Common myeloid progenitor, CD34-positive (primary cell): ENCODE results near the gene ZNF385A.
A peak's percentile ranks its signal among the peaks of the same experiment; 100 is the strongest.

Experiments
- CTCF ChIA-PET: fragments of 350-600 bp; sonication (Branson Sonifier 250); formaldehyde crosslinking; loops from one replicate; lab custom pipeline; 2021; ENCODE audit warnings: antibody characterized with exemption; lab: Charles Lee
- POLR2A ChIA-PET: fragments of 350-600 bp; sonication (Branson Sonifier 250); formaldehyde crosslinking; loops from one replicate; lab custom pipeline; 2021; ENCODE audit warnings: antibody characterized with exemption; lab: Charles Lee
- DNase-seq, 3 donors: peaks; one replicate each; pipeline versions ENCODE4 v3.0.0 to v3.0.0-alpha.2; 2013
- H3K27ac ChIP-seq, 2 experiments: 1 replicate in 1 of 2; 2 replicates in 1 of 2; pipeline ENCODE4 v1.7.0; 2013; ENCODE audit warnings: inconsistent platforms in 2 of 2, low read length in 2 of 2, mild to moderate bottlenecking in 2 of 2, low read depth in 1 of 2, moderate library complexity in 1 of 2; ENCODE audit not compliant: severe bottlenecking in 2 of 2, insufficient read depth in 1 of 2, poor library complexity in 1 of 2
- H3K27me3 ChIP-seq, 5 experiments: replicated peaks in 2 of 5; 1 replicate in 3 of 5; 2 replicates in 2 of 5; pipeline versions ENCODE4 v1.6.1 to v1.7.0; 2013; ENCODE audit warnings: low read length in 4 of 5, mild to moderate bottlenecking in 2 of 5, moderate library complexity in 2 of 5, inconsistent platforms in 1 of 5; ENCODE audit not compliant: insufficient read depth in 5 of 5, control insufficient read depth in 4 of 5
- H3K36me3 ChIP-seq, 4 experiments: 1 replicate in 2 of 4; 2 replicates in 2 of 4; pipeline versions ENCODE4 v1.6.1 to v1.7.0; 2013; ENCODE audit warnings: low read length in 3 of 4, control low read depth in 1 of 4, mild to moderate bottlenecking in 1 of 4; ENCODE audit not compliant: control insufficient read depth in 4 of 4, insufficient read depth in 4 of 4
- H3K4me1 ChIP-seq, 4 experiments: 1 replicate in 3 of 4; 2 replicates in 1 of 4; pipeline versions ENCODE4 v1.6.1 to v1.7.1; 2013; ENCODE audit warnings: low read length in 3 of 4, mild to moderate bottlenecking in 3 of 4, control low read depth in 1 of 4, inconsistent platforms in 1 of 4, moderate library complexity in 1 of 4; ENCODE audit not compliant: control insufficient read depth in 4 of 4, insufficient read depth in 4 of 4; ENCODE audit errors: control extremely low read depth in 1 of 4
- H3K4me3 ChIP-seq, 7 experiments: 1 replicate in 4 of 7; 2 replicates in 3 of 7; pipeline versions ENCODE4 v1.5.1 to v1.7.0; 2013; ENCODE audit warnings: mild to moderate bottlenecking in 7 of 7, low read length in 6 of 7, moderate library complexity in 6 of 7, inconsistent platforms in 2 of 7, low read depth in 2 of 7, control low read depth in 1 of 7; ENCODE audit not compliant: insufficient read depth in 4 of 7, control insufficient read depth in 1 of 7; ENCODE audit errors: extremely low read depth in 1 of 7
- H3K9me3 ChIP-seq, 5 experiments: 1 replicate in 4 of 5; 2 replicates in 1 of 5; pipeline versions ENCODE4 v1.6.1 to v1.7.1; 2013; ENCODE audit warnings: low read length in 4 of 5, mild to moderate bottlenecking in 2 of 5, inconsistent platforms in 1 of 5, low read depth in 1 of 5, moderate library complexity in 1 of 5; ENCODE audit not compliant: control insufficient read depth in 4 of 5, insufficient read depth in 2 of 5; ENCODE audit errors: control extremely low read depth in 1 of 5
- WGBS: methylation state at CpG from one replicate; pipeline ENCODE4 v1.1.5; 2013; ENCODE audit not compliant: insufficient coverage; 5-methylcytosine and 5-hydroxymethylcytosine counted together

The ZNF385A gene

DNA sequence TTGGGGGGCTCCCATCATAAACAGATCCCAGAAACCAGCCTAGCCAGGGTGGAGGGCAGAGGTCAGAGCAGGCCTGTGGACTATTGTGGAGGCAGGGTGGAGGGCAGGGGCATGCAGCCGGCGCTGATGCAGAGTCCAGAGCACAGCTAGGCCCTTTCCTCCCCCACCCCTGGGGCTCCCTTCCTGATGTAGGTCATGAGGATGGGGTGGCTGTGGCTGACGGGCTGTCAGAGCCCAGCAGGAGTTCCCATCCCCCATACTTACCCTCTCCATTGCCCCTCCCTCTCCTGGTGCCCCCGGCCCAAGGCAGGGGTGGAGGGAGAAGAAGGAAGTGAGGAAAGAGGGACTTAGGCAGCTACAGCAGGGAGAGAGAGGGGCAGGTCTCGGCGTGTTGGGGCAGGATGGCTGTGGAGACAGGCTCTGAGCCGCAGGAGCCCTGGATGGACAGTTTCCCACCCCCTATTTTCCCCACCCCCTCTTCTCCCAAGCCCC, 5.7 kb upstream of the ZNF385A start:
- Histone ChIP-seq H3K27me3 (no peaks in the 10 kb centered on the region), H3K27ac (no peak overlapping the region), H3K4me1 (peaks cover 3 to 93% (median 56%) of the 10 kb centered on the region in 4 experiments), H3K36me3 (peaks cover 0 to 13% (median 9%) of the 10 kb centered on the region in 4 experiments), H3K9me3 (no peaks in the 10 kb centered on the region), H3K4me3 (peak overlapping the region in 5 of 7 experiments; percentile 7 to 79 (median 74))
- no peak for DNase-seq
- POLR2A ChIA-PET, result interaction anchor here (1.0 to 1.1 kb wide), 2 partner anchors 9 to 28 kb away, joined by 3 read pairs; no protein-coding TSS in a partner anchor
- CTCF ChIA-PET, result interaction anchor here (1.1 to 4.8 kb wide), 4 partner anchors 9 to 50 kb away, joined by 3 to 65 read pairs (median 24); no protein-coding TSS in a partner anchor
- WGBS, result no CpG with 5 or more reads among the region's 7 CpGs

DNA sequence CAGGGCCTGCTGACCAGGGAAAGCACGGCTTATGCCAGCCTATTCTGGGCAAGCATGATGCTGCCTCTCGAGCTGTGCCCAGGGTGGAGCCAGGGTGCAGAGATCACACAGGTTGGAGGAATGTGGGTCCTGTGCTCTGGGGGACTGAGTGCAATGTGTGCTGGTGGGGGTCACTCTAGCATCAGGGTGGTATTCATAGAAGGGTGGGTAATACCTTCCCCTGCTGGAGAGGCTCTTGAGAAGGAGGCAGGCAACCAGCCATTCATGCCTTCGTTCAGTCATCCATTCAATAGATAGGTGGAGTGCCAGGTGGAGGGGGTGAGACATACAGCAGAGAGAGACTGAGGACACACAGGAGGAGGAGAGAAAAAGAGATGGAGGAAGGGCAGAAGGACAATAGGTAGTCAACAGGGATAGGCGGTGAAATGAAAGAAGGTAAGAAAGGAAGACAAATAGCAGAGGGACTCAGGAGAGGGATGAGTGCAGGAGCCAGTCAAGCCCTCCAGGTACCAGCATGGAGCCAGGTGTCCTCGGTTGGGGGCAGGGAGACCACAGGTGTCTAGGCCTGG, 5.2 kb upstream of the ZNF385A start:
- peaks cover 3 to 93% (median 60%) of the 10 kb centered on the region in 4 experiments for H3K4me1 ChIP-seq
- H3K9me3 ChIP-seq, result no peaks in the 10 kb centered on the region
- CTCF ChIA-PET, result interaction anchor here (2.5 to 4.8 kb wide), 2 partner anchors 9 to 10 kb away, joined by 8 to 65 read pairs; no protein-coding TSS in a partner anchor
- H3K36me3 ChIP-seq, result peaks cover 0 to 8% (median 4%) of the 10 kb centered on the region in 4 experiments
- H3K4me3 ChIP-seq, result peak overlapping the region in 2 of 7 experiments; percentile 73 to 79
- 88% methylated on average over 5 of the region's 5 CpGs for WGBS
- POLR2A ChIA-PET, result interaction anchor here (1.0 to 1.1 kb wide), 2 partner anchors 10 to 29 kb away, joined by 3 read pairs; no protein-coding TSS in a partner anchor
- H3K27ac ChIP-seq, result peak overlapping the region in 1 of 2 experiments; percentile 37
- DNase-seq, result no peak
- no peaks in the 10 kb centered on the region for H3K27me3 ChIP-seq

DNA sequence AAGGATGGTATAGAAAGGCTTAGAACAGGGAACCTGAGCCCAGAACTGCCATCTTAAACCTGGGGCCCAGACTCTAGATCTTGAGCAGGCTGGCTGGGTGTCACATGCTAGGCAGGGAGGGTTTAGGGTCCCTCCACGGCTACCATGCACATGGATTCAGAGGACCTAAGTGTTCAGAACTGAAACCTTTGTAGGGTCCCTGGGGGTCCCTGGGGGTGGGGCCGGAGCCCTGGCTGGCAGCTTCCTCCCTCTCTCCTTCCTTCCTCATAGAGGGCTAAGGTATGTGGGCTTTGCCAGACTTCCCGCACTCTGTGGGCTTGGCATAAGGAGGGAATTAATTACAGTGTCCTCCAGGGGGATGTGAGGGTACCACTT, 4.6 kb upstream of the ZNF385A start:
- CTCF ChIA-PET, result interaction anchor here (2.5 kb wide), 1 partner anchor 10 kb away, joined by 8 read pairs; no protein-coding TSS in a partner anchor
- peak overlapping the region in 1 of 7 experiments; percentile 2 for H3K4me3 ChIP-seq
- DNase-seq, result no peak
- H3K4me1 ChIP-seq, result peaks cover 3 to 93% (median 64%) of the 10 kb centered on the region in 4 experiments
- H3K27ac ChIP-seq, result peak overlapping the region in 1 of 2 experiments; percentile 37
- H3K36me3 ChIP-seq, result peaks cover 0 to 2% (median under 1%) of the 10 kb centered on the region in 4 experiments
- 85% methylated on average over 2 of the region's 3 CpGs for WGBS
- H3K27me3 ChIP-seq, result no peaks in the 10 kb centered on the region
- no peaks in the 10 kb centered on the region for H3K9me3 ChIP-seq
- POLR2A ChIA-PET, result no interaction called here

DNA sequence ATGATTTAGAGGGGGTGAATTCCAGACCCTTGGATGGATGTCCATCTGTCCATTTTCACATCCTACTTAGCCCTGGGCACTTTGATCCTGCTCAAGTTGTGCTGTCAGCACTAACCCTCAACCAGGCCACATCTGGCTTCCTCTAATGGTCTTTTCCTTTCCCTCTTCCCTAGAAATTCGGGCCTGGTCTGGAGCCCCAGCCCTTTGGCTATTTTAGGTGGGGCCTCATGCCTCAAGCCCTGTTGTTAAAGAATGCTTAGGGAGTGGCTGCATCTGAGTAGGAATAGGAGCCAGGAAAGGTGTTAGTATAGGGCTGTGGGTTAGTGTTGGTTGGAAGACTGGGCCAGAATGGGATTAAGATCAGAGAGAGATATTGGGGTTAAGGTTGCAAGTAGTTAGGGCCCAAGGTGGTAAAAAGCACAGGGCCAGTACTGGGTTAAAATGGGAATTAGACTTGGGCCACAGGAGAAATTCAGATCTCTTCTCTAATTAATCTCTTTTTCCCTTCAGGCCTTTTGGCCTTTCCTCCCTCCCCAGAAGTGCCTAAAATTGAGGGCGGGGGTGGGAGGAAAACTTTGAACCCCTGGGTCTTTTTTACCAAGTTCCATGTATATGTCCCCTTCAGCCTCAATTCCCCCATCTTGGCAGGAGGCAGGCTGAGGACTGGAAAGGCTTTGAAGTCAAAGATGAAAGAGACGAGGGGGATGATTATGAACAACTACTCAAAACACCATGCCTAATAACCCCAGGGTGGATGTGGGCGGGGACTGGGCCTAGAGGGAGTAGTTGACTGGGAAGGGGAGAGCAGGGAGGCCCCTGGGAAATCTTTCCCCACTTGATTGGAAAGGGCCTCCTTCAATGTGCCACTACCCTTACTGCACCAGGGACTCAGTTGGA, 4.0 kb upstream of the ZNF385A start:
- ChIA-PET CTCF (interaction anchor here (0.6 to 4.5 kb wide), 10 partner anchors 8 to 174 kb away, joined by 3 to 27 read pairs (median 5); no protein-coding TSS in a partner anchor), POLR2A (interaction anchor here (0.7 kb wide), 1 partner anchor 804 kb away, joined by 3 read pairs; no protein-coding TSS in a partner anchor)
- 100% methylated on average over 1 of the region's 4 CpGs for WGBS
- Histone ChIP-seq H3K4me3 (peak overlapping the region in 1 of 7 experiments; percentile 2), H3K4me1 (peaks cover 3 to 93% (median 62%) of the 10 kb centered on the region in 4 experiments), H3K36me3 (no peaks in the 10 kb centered on the region), H3K9me3 (no peaks in the 10 kb centered on the region), H3K27ac (peak overlapping the region in 1 of 2 experiments; percentile 37), H3K27me3 (no peaks in the 10 kb centered on the region)
- DNase-seq, result no peak

DNA sequence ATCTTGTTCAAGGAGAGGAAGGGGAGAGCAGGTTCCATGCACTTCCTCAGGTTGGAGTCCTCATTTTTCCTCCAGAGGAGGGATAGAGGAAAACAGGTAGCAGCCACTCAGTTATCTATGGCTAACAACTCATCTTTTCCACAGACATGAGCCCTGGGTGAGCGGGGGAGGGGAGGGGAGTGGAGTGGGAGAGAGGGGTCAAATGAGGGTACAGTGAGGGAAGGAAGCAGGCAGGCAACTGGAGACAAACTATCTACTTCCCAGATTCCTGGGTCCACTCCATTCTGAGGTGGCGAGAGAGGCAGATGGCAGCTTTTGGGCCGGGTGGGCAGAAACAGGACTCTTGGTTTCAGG, 2.6 kb upstream of the ZNF385A start:
- Histone ChIP-seq H3K27ac (no peak overlapping the region), H3K36me3 (peaks cover 0 to 9% (median under 1%) of the 10 kb centered on the region in 4 experiments), H3K9me3 (no peaks in the 10 kb centered on the region), H3K4me1 (peaks cover 3 to 86% (median 53%) of the 10 kb centered on the region in 4 experiments), H3K4me3 (no peak overlapping the region), H3K27me3 (no peaks in the 10 kb centered on the region)
- POLR2A ChIA-PET, result no interaction called here
- no peak for DNase-seq
- WGBS, result 100% methylated on average over 3 of the region's 3 CpGs
- CTCF ChIA-PET, result interaction anchor here (0.9 to 4.5 kb wide), 10 partner anchors 13 to 165 kb away, joined by 3 to 27 read pairs (median 4); no protein-coding TSS in a partner anchor

DNA sequence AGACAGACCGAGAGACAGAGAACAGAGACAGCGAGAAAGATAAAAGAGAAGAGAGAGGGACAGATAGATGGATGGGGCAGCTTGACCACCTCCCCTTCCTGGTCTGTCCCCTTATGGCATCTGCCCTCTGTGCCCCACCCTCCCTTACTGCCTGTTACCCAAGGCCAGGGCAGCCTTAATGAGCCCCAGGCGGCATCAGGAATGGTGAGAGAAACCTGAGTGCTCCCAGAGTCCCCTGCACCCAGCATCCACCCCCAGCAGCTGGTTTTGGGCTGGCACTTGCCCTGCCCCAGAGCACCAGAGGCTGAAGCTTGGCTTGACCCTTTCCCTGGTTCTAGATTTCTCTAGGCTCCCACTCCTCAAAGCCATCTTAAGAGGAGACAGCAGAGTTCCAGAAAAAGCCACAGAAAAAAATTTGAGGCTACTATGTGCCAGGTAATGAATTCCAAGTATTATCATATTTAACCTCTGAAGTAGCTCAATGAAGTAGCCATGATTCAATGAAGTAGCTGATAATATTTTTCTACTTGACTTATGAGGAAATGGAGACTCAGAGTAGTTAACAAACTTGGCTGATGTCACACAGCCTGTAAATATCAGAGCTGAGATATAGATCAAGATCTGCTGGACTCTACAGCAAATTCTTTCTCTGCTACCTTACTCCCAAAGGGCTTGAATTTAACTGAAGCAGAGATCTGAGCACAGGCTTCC, 2.0 kb upstream of the ZNF385A start:
- Histone ChIP-seq H3K27ac (peak overlapping the region in 1 of 2 experiments; percentile 26), H3K4me1 (peaks cover 0 to 81% (median 48%) of the 10 kb centered on the region in 4 experiments), H3K4me3 (no peak overlapping the region), H3K9me3 (no peaks in the 10 kb centered on the region), H3K36me3 (peaks cover 0 to 12% (median under 1%) of the 10 kb centered on the region in 4 experiments), H3K27me3 (no peaks in the 10 kb centered on the region)
- POLR2A ChIA-PET, result no interaction called here
- DNase-seq, result no peak
- WGBS, result 100% methylated on average over 1 of the region's 3 CpGs
- CTCF ChIA-PET, result interaction anchor here (0.6 to 4.5 kb wide), 12 partner anchors 13 to 164 kb away, joined by 3 to 27 read pairs (median 3); no protein-coding TSS in a partner anchor
